Adrenal gland (tissue), 5 donors: ENCODE measurements around the gene ANKRD33B.

Source experiments
- POLR2A ChIP-seq, 2 donors: fragments of 450-650 bp; IDR thresholded peaks; one replicate each; pipeline ENCODE4 v1.6.1; 2017; ENCODE audit warnings: antibody characterized with exemption in 2 of 2, mild to moderate bottlenecking in 2 of 2, moderate library complexity in 1 of 2
- TF ChIP-seq, protein P1 (sequence below), 6 experiments: fragments of 450-650 bp in 4 of 6; fragments of 200-600 bp in 2 of 6; sonication (generic) in 1 of 6; IDR thresholded peaks; 1 replicate in 5 of 6; 2 replicates in 1 of 6; pipeline versions ENCODE4 v1.5.1 to v1.8.0; 2016 to 2021; ENCODE audit warnings: antibody characterized with exemption in 6 of 6, mild to moderate bottlenecking in 2 of 6, moderate library complexity in 1 of 6
- donor health status: DM: no; HTN: no; CAD: no.

GRCh38 chr5:10594591-10595210 lies 30.8 kb downstream of the ANKRD33B start:
- TF ChIP-seq, protein P1, sequence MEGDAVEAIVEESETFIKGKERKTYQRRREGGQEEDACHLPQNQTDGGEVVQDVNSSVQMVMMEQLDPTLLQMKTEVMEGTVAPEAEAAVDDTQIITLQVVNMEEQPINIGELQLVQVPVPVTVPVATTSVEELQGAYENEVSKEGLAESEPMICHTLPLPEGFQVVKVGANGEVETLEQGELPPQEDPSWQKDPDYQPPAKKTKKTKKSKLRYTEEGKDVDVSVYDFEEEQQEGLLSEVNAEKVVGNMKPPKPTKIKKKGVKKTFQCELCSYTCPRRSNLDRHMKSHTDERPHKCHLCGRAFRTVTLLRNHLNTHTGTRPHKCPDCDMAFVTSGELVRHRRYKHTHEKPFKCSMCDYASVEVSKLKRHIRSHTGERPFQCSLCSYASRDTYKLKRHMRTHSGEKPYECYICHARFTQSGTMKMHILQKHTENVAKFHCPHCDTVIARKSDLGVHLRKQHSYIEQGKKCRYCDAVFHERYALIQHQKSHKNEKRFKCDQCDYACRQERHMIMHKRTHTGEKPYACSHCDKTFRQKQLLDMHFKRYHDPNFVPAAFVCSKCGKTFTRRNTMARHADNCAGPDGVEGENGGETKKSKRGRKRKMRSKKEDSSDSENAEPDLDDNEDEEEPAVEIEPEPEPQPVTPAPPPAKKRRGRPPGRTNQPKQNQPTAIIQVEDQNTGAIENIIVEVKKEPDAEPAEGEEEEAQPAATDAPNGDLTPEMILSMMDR (IDR thresholded peaks at IDR 0.05), result no peak
- TF ChIP-seq POLR2A (IDR thresholded peaks at IDR 0.05), result no peak
